ENCODE results near the gene ROCK2. TPM values are rescaled to one million over a fixed set of nuclear protein-coding genes. Genes with fewer than 3 reads are reported as not detected.

The ROCK2 gene
- total RNA-seq, 1 donor from 2014 or later = 45.1 TPM

DNA sequence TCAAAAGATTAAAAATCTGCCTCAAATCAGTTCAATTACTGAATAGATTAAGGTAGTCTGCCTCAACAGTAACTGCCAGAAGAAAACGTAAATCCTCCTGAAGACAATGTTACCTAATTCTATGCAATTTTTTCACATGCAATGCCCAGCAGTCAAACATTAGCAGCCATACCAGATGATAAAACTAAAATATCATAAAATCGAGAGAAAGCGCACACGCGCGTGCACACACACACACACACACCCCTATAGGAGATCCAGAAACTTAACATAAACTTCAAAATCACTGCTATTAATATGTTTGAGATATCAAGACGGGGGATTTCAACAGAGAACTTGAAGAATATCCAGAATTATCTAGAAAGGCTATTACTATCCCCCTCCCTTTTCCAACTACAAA is 32.9 kb downstream of the ROCK2 start:
- Mint-ChIP-seq H3K27ac (ENCODE audit: unreplicated experiment) (no peak overlapping the region), H3K36me3 (ENCODE audit: low read depth, unreplicated experiment) (no peaks in the 10 kb centered on the region), H3K4me1 (ENCODE audit: low read depth, unreplicated experiment) (peaks cover 10% of the 10 kb centered on the region), H3K4me3 (ENCODE audit: unreplicated experiment) (no peak overlapping the region), H3K9me3 (ENCODE audit: unreplicated experiment) (no peaks in the 10 kb centered on the region), H3K27me3 (ENCODE audit: low read depth, unreplicated experiment) (no peaks in the 10 kb centered on the region)
- Histone ChIP-seq H3K79me2 (ENCODE audit: insufficient read depth, low read length) (peaks cover 97% of the 10 kb centered on the region), H3K4me3 (ENCODE audit: insufficient read depth, low read depth, low read length) (no peak overlapping the region), H3K27me3 (ENCODE audit: insufficient read depth, low read length) (no peaks in the 10 kb centered on the region), H3K4me2 (ENCODE audit: low read length) (no peak overlapping the region), H3K27ac (ENCODE audit: low read depth, low read length) (no peak overlapping the region), H3K36me3 (ENCODE audit: insufficient read depth, low read length) (no peaks in the 10 kb centered on the region), H2AFZ (ENCODE audit: low read depth, low read length) (no peak overlapping the region), H4K20me1 (ENCODE audit: insufficient read depth, low read length) (peaks cover 50% of the 10 kb centered on the region), H3K9me3 (ENCODE audit: insufficient read depth, low read depth, low read length) (no peaks in the 10 kb centered on the region), H3K4me1 (ENCODE audit: insufficient read depth, low read length) (peaks cover 3% of the 10 kb centered on the region), H3K9ac (ENCODE audit: low read length) (no peak overlapping the region)
- no peak for FAIRE-seq
- no peak for DNase-seq (ENCODE audit: low read depth)
- TF ChIP-seq EZH2 (IDR thresholded peaks at IDR 0.05; ENCODE audit: insufficient read depth, low read length) (no peak), CTCF (IDR thresholded peaks at IDR 0.05; ENCODE audit: insufficient read depth, low read depth, low read length) (no peak)

DNA sequence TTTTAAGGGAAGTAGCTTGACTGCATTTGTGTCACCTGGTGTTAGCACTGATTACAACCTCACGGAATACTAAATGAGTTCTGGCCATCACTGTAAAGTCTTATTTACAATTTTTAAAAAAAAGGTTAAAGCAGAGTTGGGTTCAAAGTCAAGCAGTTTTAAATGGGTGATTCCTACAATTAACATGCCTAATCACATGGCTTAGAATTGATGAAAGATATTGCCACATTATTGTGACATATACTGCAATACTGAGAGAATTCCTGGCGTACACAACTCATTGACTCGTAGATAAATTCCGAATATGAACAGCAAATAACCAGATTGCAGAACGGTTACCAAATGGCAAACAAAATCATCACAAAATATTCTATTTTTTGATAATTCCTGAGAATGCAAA is 34.2 kb downstream of the ROCK2 start:
- Histone ChIP-seq H2AFZ (ENCODE audit: low read depth, low read length) (no peak overlapping the region), H3K9ac (ENCODE audit: low read length) (no peak overlapping the region), H4K20me1 (ENCODE audit: insufficient read depth, low read length) (peaks cover 53% of the 10 kb centered on the region), H3K27ac (ENCODE audit: low read depth, low read length) (no peak overlapping the region), H3K4me3 (ENCODE audit: insufficient read depth, low read depth, low read length) (no peak overlapping the region), H3K27me3 (ENCODE audit: insufficient read depth, low read length) (no peaks in the 10 kb centered on the region), H3K4me2 (ENCODE audit: low read length) (no peak overlapping the region), H3K9me3 (ENCODE audit: insufficient read depth, low read depth, low read length) (no peaks in the 10 kb centered on the region), H3K79me2 (ENCODE audit: insufficient read depth, low read length) (peaks cover 96% of the 10 kb centered on the region), H3K4me1 (ENCODE audit: insufficient read depth, low read length) (peaks cover 8% of the 10 kb centered on the region), H3K36me3 (ENCODE audit: insufficient read depth, low read length) (no peaks in the 10 kb centered on the region)
- DNase-seq (ENCODE audit: low read depth) (no peak), FAIRE-seq (no peak)
- no peaks in the 10 kb centered on the region for H3K9me3 Mint-ChIP-seq (ENCODE audit: unreplicated experiment)
- H3K4me1 Mint-ChIP-seq (ENCODE audit: low read depth, unreplicated experiment) = peaks cover 14% of the 10 kb centered on the region
- no peaks in the 10 kb centered on the region for H3K27me3 Mint-ChIP-seq (ENCODE audit: low read depth, unreplicated experiment)
- no peak overlapping the region for H3K27ac Mint-ChIP-seq (ENCODE audit: unreplicated experiment)
- no peaks in the 10 kb centered on the region for H3K36me3 Mint-ChIP-seq (ENCODE audit: low read depth, unreplicated experiment)
- TF ChIP-seq EZH2 (IDR thresholded peaks at IDR 0.05; ENCODE audit: insufficient read depth, low read length) (no peak), CTCF (IDR thresholded peaks at IDR 0.05; ENCODE audit: insufficient read depth, low read depth, low read length) (no peak)
- no peak overlapping the region for H3K4me3 Mint-ChIP-seq (ENCODE audit: unreplicated experiment)

GRCh38 chr2:11309706-11310105 is 34.7 kb downstream of the ROCK2 start:
- no peak overlapping the region for H3K4me2 ChIP-seq (ENCODE audit: low read length)
- no peak overlapping the region for H3K27ac ChIP-seq (ENCODE audit: low read depth, low read length)
- no peaks in the 10 kb centered on the region for H3K36me3 ChIP-seq (ENCODE audit: insufficient read depth, low read length)
- H3K4me3 ChIP-seq (ENCODE audit: insufficient read depth, low read depth, low read length) = no peak overlapping the region
- Mint-ChIP-seq H3K4me1 (ENCODE audit: low read depth, unreplicated experiment) (peaks cover 14% of the 10 kb centered on the region), H3K9me3 (ENCODE audit: unreplicated experiment) (no peaks in the 10 kb centered on the region), H3K27me3 (ENCODE audit: low read depth, unreplicated experiment) (no peaks in the 10 kb centered on the region), H3K36me3 (ENCODE audit: low read depth, unreplicated experiment) (no peaks in the 10 kb centered on the region), H3K4me3 (ENCODE audit: unreplicated experiment) (no peak overlapping the region), H3K27ac (ENCODE audit: unreplicated experiment) (no peak overlapping the region)
- H2AFZ ChIP-seq (ENCODE audit: low read depth, low read length) = no peak overlapping the region
- H3K4me1 ChIP-seq (ENCODE audit: insufficient read depth, low read length) = peaks cover 8% of the 10 kb centered on the region
- H3K9ac ChIP-seq (ENCODE audit: low read length) = no peak overlapping the region
- peaks cover 55% of the 10 kb centered on the region for H4K20me1 ChIP-seq (ENCODE audit: insufficient read depth, low read length)
- no peaks in the 10 kb centered on the region for H3K27me3 ChIP-seq (ENCODE audit: insufficient read depth, low read length)
- TF ChIP-seq CTCF (IDR thresholded peaks at IDR 0.05; ENCODE audit: insufficient read depth, low read depth, low read length) (no peak), EZH2 (IDR thresholded peaks at IDR 0.05; ENCODE audit: insufficient read depth, low read length) (no peak)
- H3K79me2 ChIP-seq (ENCODE audit: insufficient read depth, low read length) = peaks cover 96% of the 10 kb centered on the region
- no peaks in the 10 kb centered on the region for H3K9me3 ChIP-seq (ENCODE audit: insufficient read depth, low read depth, low read length)
- no peak for FAIRE-seq
- no peak for DNase-seq (ENCODE audit: low read depth)
